ENCODE results near the gene CASKIN2. TPM values are rescaled to one million over a fixed set of nuclear protein-coding genes. Genes with fewer than 3 reads are reported as not detected.

The CASKIN2 gene
- total RNA-seq, result 10 to 100 TPM; 27.8 to 44.5 (median 33.8) TPM
- long read RNA-seq, donor 1, partial matches to known transcripts, result 20 of 22 reads
- long read RNA-seq, donor 1, other reads (novel, unspliced or antisense), result 2 of 22 reads
- long read RNA-seq, donor 2, partial matches to known transcripts, result 8 of 9 reads
- long read RNA-seq, donor 2, other reads (novel, unspliced or antisense), result 1 of 9 reads

- TF ChIP-seq CTCF (IDR thresholded peaks at IDR 0.05), result peak; percentile 92
- peak within 1 kb of the TSS; percentile 94 for H3K4me3 ChIP-seq
- H3K4me1 ChIP-seq (ENCODE audit: low read depth), result peaks cover 30% of the 10 kb centered on the region
- ATAC-seq, result peak; percentile 84
- DNase-seq, result peak; percentile 95 to 98 (median 97)
- no peaks in the 10 kb centered on the region for H3K36me3 ChIP-seq (ENCODE audit: low read depth)
- intact Hi-C loops (cut with DNase I, micrococcal nuclease), result loop anchor here (2.0 to 10.0 kb wide), 2 partner anchors 87 to 91 kb away; no protein-coding TSS in a partner anchor
- no peaks in the 10 kb centered on the region for H3K9me3 ChIP-seq
Observed at GRCh38 chr17:75515496-75516254, at the start of gene CASKIN2. TSS of gene CASKIN2 (minus strand) at chr17:75515537. CDS start at chr17:75513804, 1,733 bp downstream.

GRCh38 chr17:75565066-75565465, 49.7 kb upstream of the CASKIN2 start:
- intact Hi-C loops (cut with DNase I, micrococcal nuclease), result no loop called here
- ATAC-seq (peak; percentile 23), DNase-seq (no peak)
- H3K4me3 ChIP-seq, result no peak overlapping the region
- H3K36me3 ChIP-seq (ENCODE audit: low read depth), result peaks cover 22% of the 10 kb centered on the region
- H3K9me3 ChIP-seq, result no peaks in the 10 kb centered on the region
- no peak for TF ChIP-seq CTCF (IDR thresholded peaks at IDR 0.05)
- H3K4me1 ChIP-seq (ENCODE audit: low read depth), result no peaks in the 10 kb centered on the region

- TF ChIP-seq CTCF (IDR thresholded peaks at IDR 0.05), result no peak
- Histone ChIP-seq H3K9me3 (no peaks in the 10 kb centered on the region), H3K4me1 (ENCODE audit: low read depth) (no peaks in the 10 kb centered on the region), H3K36me3 (ENCODE audit: low read depth) (peaks cover 22% of the 10 kb centered on the region), H3K4me3 (no peak overlapping the region)
- no peak for ATAC-seq
- intact Hi-C loops (cut with DNase I, micrococcal nuclease), result no loop called here
- no peak for DNase-seq
Observed at GRCh38 chr17:75564195-75564594, 48.9 kb upstream of the CASKIN2 start.

GRCh38 chr17:75563063-75563758, 47.9 kb upstream of the CASKIN2 start:
- H3K4me3 ChIP-seq, result no peak overlapping the region
- no peak for DNase-seq
- no peak for TF ChIP-seq CTCF (IDR thresholded peaks at IDR 0.05)
- no peak for ATAC-seq
- no peaks in the 10 kb centered on the region for H3K9me3 ChIP-seq
- H3K36me3 ChIP-seq (ENCODE audit: low read depth), result peaks cover 19% of the 10 kb centered on the region
- intact Hi-C loops (cut with DNase I, micrococcal nuclease), result no loop called here
- peaks cover 1% of the 10 kb centered on the region for H3K4me1 ChIP-seq (ENCODE audit: low read depth)

GRCh38 chr17:75561927-75562603, 46.7 kb upstream of the CASKIN2 start:
- peaks cover 19% of the 10 kb centered on the region for H3K36me3 ChIP-seq (ENCODE audit: low read depth)
- DNase-seq, result no peak
- H3K4me3 ChIP-seq, result no peak overlapping the region
- H3K4me1 ChIP-seq (ENCODE audit: low read depth), result peaks cover 13% of the 10 kb centered on the region
- ATAC-seq, result no peak
- TF ChIP-seq CTCF (IDR thresholded peaks at IDR 0.05), result no peak
- intact Hi-C loops (cut with DNase I, micrococcal nuclease), result no loop called here
- no peaks in the 10 kb centered on the region for H3K9me3 ChIP-seq
